Progenitor cell of endocrine pancreas (in vitro differentiated cells): ENCODE data around the gene TM9SF3. TPM values are rescaled to one million over a fixed set of nuclear protein-coding genes. Genes with fewer than 3 reads are reported as not detected.

ENCODE experiments used
- DNase-seq: peaks from one replicate; pipeline ENCODE4 v3.0.0; 2021; ENCODE audit warnings: low spot score; ENCODE audit not compliant: unreplicated experiment
- H3K27ac Mint-ChIP-seq: 2 replicates; pipeline ENCODE4 v1.8.0; 2021; ENCODE audit warnings: mild to moderate bottlenecking, moderate library complexity, mixed read lengths
- H3K27me3 Mint-ChIP-seq: 2 replicates; pipeline ENCODE4 v1.8.0; 2021; ENCODE audit warnings: mixed read lengths
- H3K36me3 Mint-ChIP-seq: 2 replicates; pipeline ENCODE4 v1.8.0; 2022; ENCODE audit warnings: mixed read lengths; ENCODE audit not compliant: insufficient read depth
- H3K4me1 Mint-ChIP-seq: 2 replicates; pipeline ENCODE4 v1.8.0; 2021; ENCODE audit warnings: low read depth, mixed read lengths
- H3K4me3 Mint-ChIP-seq: 2 replicates; pipeline ENCODE4 v1.8.0; 2021; ENCODE audit warnings: low read depth, mild to moderate bottlenecking, moderate library complexity, mixed read lengths
- H3K9me3 Mint-ChIP-seq: 2 replicates; pipeline ENCODE4 v1.8.0; 2021; ENCODE audit warnings: low read depth, mixed read lengths
- total RNA-seq: library from RNA; stranded (reverse); gene quantifications from 2 replicates; pipeline ENCODE4 v1.2.1, GENCODE V29; 2021
- TF ChIP-seq, protein P1 (sequence below): fragments of 200-600 bp; sonication (generic); IDR thresholded peaks from one replicate; pipeline ENCODE4 v1.5.0; 2021; ENCODE audit warnings: antibody characterized with exemption, mild to moderate bottlenecking; ENCODE audit not compliant: unreplicated experiment

TM9SF3 gene
- total RNA-seq, 1 donor from 2014 or later = 140 TPM

DNA sequence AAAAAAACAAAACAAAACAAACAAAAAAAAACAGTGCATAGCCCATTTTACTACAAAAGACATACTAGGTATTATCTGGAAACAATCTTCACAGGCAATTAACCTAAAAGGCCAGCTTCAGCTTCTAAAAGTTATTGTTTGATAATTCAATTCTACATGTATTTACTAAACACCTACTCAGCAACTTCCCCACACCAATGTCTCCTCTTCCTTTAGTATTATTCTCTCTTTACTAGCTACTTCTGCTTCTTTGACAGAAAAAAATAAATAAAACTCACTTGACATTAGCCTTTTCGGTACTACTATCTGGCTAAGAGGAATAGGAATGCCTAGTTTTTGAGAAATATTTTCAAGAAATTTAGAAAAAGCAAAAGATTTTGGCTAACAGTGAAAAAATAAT is 2.8 kb downstream of the TM9SF3 start:
- Mint-ChIP-seq H3K4me3 (no peak overlapping the region), H3K27me3 (no peaks in the 10 kb centered on the region), H3K9me3 (no peaks in the 10 kb centered on the region), H3K4me1 (peaks cover 30% of the 10 kb centered on the region), H3K36me3 (peaks cover 2% of the 10 kb centered on the region), H3K27ac (no peak overlapping the region)
- no peak for DNase-seq
- TF ChIP-seq, protein P1, sequence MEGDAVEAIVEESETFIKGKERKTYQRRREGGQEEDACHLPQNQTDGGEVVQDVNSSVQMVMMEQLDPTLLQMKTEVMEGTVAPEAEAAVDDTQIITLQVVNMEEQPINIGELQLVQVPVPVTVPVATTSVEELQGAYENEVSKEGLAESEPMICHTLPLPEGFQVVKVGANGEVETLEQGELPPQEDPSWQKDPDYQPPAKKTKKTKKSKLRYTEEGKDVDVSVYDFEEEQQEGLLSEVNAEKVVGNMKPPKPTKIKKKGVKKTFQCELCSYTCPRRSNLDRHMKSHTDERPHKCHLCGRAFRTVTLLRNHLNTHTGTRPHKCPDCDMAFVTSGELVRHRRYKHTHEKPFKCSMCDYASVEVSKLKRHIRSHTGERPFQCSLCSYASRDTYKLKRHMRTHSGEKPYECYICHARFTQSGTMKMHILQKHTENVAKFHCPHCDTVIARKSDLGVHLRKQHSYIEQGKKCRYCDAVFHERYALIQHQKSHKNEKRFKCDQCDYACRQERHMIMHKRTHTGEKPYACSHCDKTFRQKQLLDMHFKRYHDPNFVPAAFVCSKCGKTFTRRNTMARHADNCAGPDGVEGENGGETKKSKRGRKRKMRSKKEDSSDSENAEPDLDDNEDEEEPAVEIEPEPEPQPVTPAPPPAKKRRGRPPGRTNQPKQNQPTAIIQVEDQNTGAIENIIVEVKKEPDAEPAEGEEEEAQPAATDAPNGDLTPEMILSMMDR = no peak

GRCh38 chr10:96579133-96579532 is 7.7 kb downstream of the TM9SF3 start:
- Mint-ChIP-seq H3K27ac (no peak overlapping the region), H3K9me3 (no peaks in the 10 kb centered on the region), H3K4me1 (peaks cover 32% of the 10 kb centered on the region), H3K4me3 (no peak overlapping the region), H3K27me3 (no peaks in the 10 kb centered on the region), H3K36me3 (peaks cover 9% of the 10 kb centered on the region)
- TF ChIP-seq, protein P1 = no peak
- no peak for DNase-seq

GRCh38 chr10:96578633-96579032 is 8.2 kb downstream of the TM9SF3 start:
- Mint-ChIP-seq H3K27me3 (no peaks in the 10 kb centered on the region), H3K4me1 (peaks cover 32% of the 10 kb centered on the region), H3K9me3 (no peaks in the 10 kb centered on the region), H3K4me3 (no peak overlapping the region), H3K27ac (peak overlapping the region; percentile 18), H3K36me3 (peaks cover 12% of the 10 kb centered on the region)
- no peak for DNase-seq
- TF ChIP-seq, protein P1 = no peak

GRCh38 chr10:96578022-96578421 is 8.8 kb downstream of the TM9SF3 start:
- no peak for DNase-seq
- H3K4me3 Mint-ChIP-seq = no peak overlapping the region
- H3K36me3 Mint-ChIP-seq = peaks cover 15% of the 10 kb centered on the region
- H3K27me3 Mint-ChIP-seq = no peaks in the 10 kb centered on the region
- H3K27ac Mint-ChIP-seq = no peak overlapping the region
- peaks cover 32% of the 10 kb centered on the region for H3K4me1 Mint-ChIP-seq
- H3K9me3 Mint-ChIP-seq = no peaks in the 10 kb centered on the region
- TF ChIP-seq, protein P1 = no peak

DNA sequence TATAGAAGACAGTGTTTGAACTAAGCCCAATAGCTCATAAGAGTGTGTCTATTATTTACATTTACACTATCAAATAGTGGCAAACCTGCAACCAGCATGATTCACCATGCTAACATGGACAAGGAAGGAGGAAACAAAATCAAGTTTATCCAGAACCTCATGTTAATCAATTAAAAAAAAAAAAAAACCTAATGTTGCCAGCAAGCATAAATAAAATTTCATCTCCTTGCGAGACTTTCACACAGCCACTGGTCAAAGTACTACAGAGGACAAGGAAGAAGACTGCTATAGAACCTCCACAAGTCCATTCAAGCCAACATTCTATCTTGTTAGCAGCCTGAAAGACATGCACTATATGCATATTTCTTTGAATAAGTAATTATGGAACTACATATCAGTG is 9.7 kb downstream of the TM9SF3 start:
- no peak overlapping the region for H3K27ac Mint-ChIP-seq
- no peaks in the 10 kb centered on the region for H3K9me3 Mint-ChIP-seq

More for the DNA sequence above, 9.7 kb downstream of the TM9SF3 start:
- peaks cover 32% of the 10 kb centered on the region for H3K4me1 Mint-ChIP-seq
- no peak for DNase-seq
- H3K4me3 Mint-ChIP-seq = no peak overlapping the region
- TF ChIP-seq, protein P1 = no peak
- H3K27me3 Mint-ChIP-seq = no peaks in the 10 kb centered on the region
- H3K36me3 Mint-ChIP-seq = peaks cover 18% of the 10 kb centered on the region
